Gastrocnemius medialis (tissue), 4 donors: Measurements from ENCODE around the gene SEC24D. TPM values are rescaled to one million over a fixed set of nuclear protein-coding genes. Genes with fewer than 3 reads are reported as not detected.
"Not testable (repeated sequence)": the region's sequence is repeated elsewhere in the genome, so short reads cannot be mapped to it uniquely, and the experiment has no call there.

Source experiments
- ATAC-seq, 2 donors: fragments of 150-250 bp; one replicate each; pipeline ENCODE4 v1.9.1; 2016
- DNase-seq, 2 donors: peaks; one replicate each; pipeline ENCODE4 v3.0.0-alpha.2; 2019
- H3K27ac ChIP-seq, 4 donors: fragments of 200-600 bp; sonication (generic); 1 replicate in 1 of 4; 2 replicates in 3 of 4; pipeline ENCODE4 v1.5.1; 2016 to 2018; ENCODE audit warnings: mild to moderate bottlenecking in 2 of 4, moderate library complexity in 1 of 4
- H3K27me3 ChIP-seq, 3 donors: fragments of 200-600 bp; sonication (generic) in 2 of 3; 1 replicate in 1 of 3; 2 replicates in 2 of 3; pipeline versions ENCODE4 v1.5.1 to v1.6.0; 2016 to 2019; ENCODE audit warnings: mild to moderate bottlenecking in 1 of 3, moderate library complexity in 1 of 3
- H3K36me3 ChIP-seq, 2 donors: fragments of 200-600 bp; sonication (generic) in 1 of 2; one replicate each; pipeline ENCODE4 v1.5.1; 2017 to 2018
- H3K4me1 ChIP-seq, 2 donors: fragments of 200-600 bp; sonication (generic) in 1 of 2; one replicate each; pipeline ENCODE4 v1.5.1; 2016 to 2017; ENCODE audit warnings: mild to moderate bottlenecking in 2 of 2
- H3K4me3 ChIP-seq, 4 donors: fragments of 200-600 bp; sonication (generic) in 3 of 4; 1 replicate in 1 of 4; 2 replicates in 3 of 4; pipeline ENCODE4 v1.5.1; 2016 to 2019; ENCODE audit warnings: mild to moderate bottlenecking in 2 of 4
- H3K9me3 ChIP-seq, 3 donors: fragments of 200-600 bp; sonication (generic) in 2 of 3; 1 replicate in 1 of 3; 2 replicates in 2 of 3; pipeline ENCODE4 v1.5.1; 2016 to 2019
- POLR2A ChIP-seq, 2 donors: fragments of 450-650 bp; IDR thresholded peaks; one replicate each; pipeline ENCODE4 v1.6.1; 2017; ENCODE audit warnings: antibody characterized with exemption in 2 of 2, mild to moderate bottlenecking in 2 of 2, moderate library complexity in 2 of 2
- in situ Hi-C, 4 donors: fragments of 200-750 bp; cut with MboI; loops; one replicate each; pipeline versions ENCODE4 v1.15.0 to v1.8.0; 2017; ENCODE audit warnings: low sequenced_read_pairs in 4 of 4
- intact Hi-C: fragments of 100-400 bp; cut with DNase I; formaldehyde crosslinking; loops from one replicate; pipeline ENCODE4 v1.15.1; 2023; ENCODE audit warnings: low total_unique reads
- total RNA-seq, 4 donors: library from RNA; depleted of rRNA; stranded (reverse); fragments of >200 nt; gene quantifications; one replicate each; pipeline versions ENCODE4 v1.1.0 to v1.2.3, GENCODE V29; 2016
- TF ChIP-seq, protein P1 (sequence below), 5 experiments: fragments of 450-650 bp in 3 of 5; fragments of 200-600 bp in 2 of 5; sonication (generic) in 2 of 5; IDR thresholded peaks in 4 of 5; conservative IDR thresholded peaks in 1 of 5; 1 replicate in 4 of 5; 2 replicates in 1 of 5; pipeline ENCODE4 v1.5.1; 2016 to 2019; ENCODE audit warnings: antibody characterized with exemption in 5 of 5, mild to moderate bottlenecking in 3 of 5, moderate library complexity in 3 of 5

The SEC24D gene
- total RNA-seq, 4 donors from 2014 or later, result 8.9 to 16.2 (median 10.4) TPM

DNA sequence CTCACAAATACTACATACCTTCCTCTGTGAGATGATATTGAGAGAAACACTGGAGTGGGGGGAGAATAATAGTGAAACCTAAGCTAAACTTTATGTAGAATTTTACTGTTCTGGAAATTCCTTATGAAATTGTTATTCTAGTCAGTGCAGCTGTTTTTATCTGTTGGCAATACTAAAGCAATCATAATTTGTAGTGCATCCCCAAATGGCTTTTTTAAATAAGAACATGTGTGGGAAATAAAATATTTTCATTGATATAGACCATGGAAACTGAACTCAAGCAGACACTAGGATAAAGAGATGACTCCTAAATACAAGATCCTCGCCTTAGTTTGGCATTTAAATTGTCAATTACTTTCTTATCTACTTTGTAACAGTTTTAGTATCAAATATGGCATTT is 51.1 kb downstream of the SEC24D start:
- TF ChIP-seq POLR2A (IDR thresholded peaks at IDR 0.05), result no peak
- TF ChIP-seq, protein P1, sequence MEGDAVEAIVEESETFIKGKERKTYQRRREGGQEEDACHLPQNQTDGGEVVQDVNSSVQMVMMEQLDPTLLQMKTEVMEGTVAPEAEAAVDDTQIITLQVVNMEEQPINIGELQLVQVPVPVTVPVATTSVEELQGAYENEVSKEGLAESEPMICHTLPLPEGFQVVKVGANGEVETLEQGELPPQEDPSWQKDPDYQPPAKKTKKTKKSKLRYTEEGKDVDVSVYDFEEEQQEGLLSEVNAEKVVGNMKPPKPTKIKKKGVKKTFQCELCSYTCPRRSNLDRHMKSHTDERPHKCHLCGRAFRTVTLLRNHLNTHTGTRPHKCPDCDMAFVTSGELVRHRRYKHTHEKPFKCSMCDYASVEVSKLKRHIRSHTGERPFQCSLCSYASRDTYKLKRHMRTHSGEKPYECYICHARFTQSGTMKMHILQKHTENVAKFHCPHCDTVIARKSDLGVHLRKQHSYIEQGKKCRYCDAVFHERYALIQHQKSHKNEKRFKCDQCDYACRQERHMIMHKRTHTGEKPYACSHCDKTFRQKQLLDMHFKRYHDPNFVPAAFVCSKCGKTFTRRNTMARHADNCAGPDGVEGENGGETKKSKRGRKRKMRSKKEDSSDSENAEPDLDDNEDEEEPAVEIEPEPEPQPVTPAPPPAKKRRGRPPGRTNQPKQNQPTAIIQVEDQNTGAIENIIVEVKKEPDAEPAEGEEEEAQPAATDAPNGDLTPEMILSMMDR (IDR thresholded peaks at IDR 0.05 in 4 of 5, conservative IDR thresholded peaks at IDR 0.05 in 1 of 5), result no peak
- DNase-seq (no peak), ATAC-seq (no peak)
- intact Hi-C loops (no loop called here), in situ Hi-C loops (no loop called here)
- Histone ChIP-seq H3K27ac (no peak overlapping the region), H3K27me3 (no peaks in the 10 kb centered on the region), H3K4me3 (no peak overlapping the region), H3K36me3 (peaks cover 0 to 4% of the 10 kb centered on the region in 2 donors), H3K9me3 (no peaks in the 10 kb centered on the region), H3K4me1 (no peaks in the 10 kb centered on the region)

GRCh38 chr4:118783887-118784286 is 52.0 kb downstream of the SEC24D start:
- no peak for ATAC-seq
- no peaks in the 10 kb centered on the region for H3K4me1 ChIP-seq
- no peak overlapping the region for H3K27ac ChIP-seq
- in situ Hi-C loops, result no loop called here
- no peaks in the 10 kb centered on the region for H3K27me3 ChIP-seq
- no peak for DNase-seq
- intact Hi-C loops, result no loop called here
- H3K9me3 ChIP-seq, result no peaks in the 10 kb centered on the region
- no peak overlapping the region for H3K4me3 ChIP-seq
- H3K36me3 ChIP-seq, result peaks cover 0 to 4% of the 10 kb centered on the region in 2 donors
- TF ChIP-seq, protein P1 (IDR thresholded peaks at IDR 0.05 in 4 of 5, conservative IDR thresholded peaks at IDR 0.05 in 1 of 5), result no peak
- TF ChIP-seq POLR2A (IDR thresholded peaks at IDR 0.05), result no peak

DNA sequence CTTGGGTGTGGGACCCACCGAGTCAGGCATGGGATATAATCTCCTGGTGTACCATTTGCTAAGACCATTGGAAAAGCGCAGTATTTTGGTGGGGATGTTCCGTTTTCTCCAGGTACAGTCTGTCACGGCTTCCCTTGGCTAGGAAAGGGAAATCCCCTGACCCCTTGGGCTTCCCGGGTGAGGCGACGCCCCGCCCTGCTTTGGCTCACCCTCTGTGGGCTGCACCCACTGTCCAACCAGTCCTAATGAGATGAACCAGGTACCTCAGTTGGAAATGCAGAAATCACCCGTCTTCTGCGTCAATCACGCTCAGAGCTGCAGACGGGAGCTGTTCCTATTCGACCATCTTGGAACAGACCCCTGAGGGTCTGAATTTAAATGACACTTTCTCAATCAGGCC is 53.0 kb downstream of the SEC24D start:
- H3K4me3 ChIP-seq, intact Hi-C loops, H3K27me3 ChIP-seq, H3K9me3 ChIP-seq, H3K36me3 ChIP-seq, H3K4me1 ChIP-seq, ATAC-seq, in situ Hi-C loops, H3K27ac ChIP-seq, DNase-seq: not testable (repeated sequence)

- H3K4me1 ChIP-seq, result peaks cover under 1 to 10% of the 10 kb centered on the region in 2 donors
- H3K4me3 ChIP-seq, intact Hi-C loops, ATAC-seq, H3K27me3 ChIP-seq, H3K27ac ChIP-seq, DNase-seq, H3K36me3 ChIP-seq, H3K9me3 ChIP-seq: not testable (repeated sequence)
- in situ Hi-C loops, result loop anchor here in 2 of 4 donors (10.0 kb wide), 1 partner anchor 117 kb away; no protein-coding TSS in a partner anchor
Observed at GRCh38 chr4:118777649-118778048, 58.3 kb downstream of the SEC24D start.

GRCh38 chr4:118776955-118777640 is 58.8 kb downstream of the SEC24D start:
- in situ Hi-C loops, result loop anchor here in 2 of 4 donors (10.0 kb wide), 1 partner anchor 118 kb away; no protein-coding TSS in a partner anchor
- H3K4me3 ChIP-seq, H3K27me3 ChIP-seq, H3K36me3 ChIP-seq, ATAC-seq, H3K9me3 ChIP-seq, intact Hi-C loops, DNase-seq, H3K27ac ChIP-seq: not testable (repeated sequence)
- peaks cover 6 to 16% of the 10 kb centered on the region in 2 donors for H3K4me1 ChIP-seq

GRCh38 chr4:118776157-118776954 is 59.6 kb downstream of the SEC24D start:
- Histone ChIP-seq H3K27ac (peak overlapping the region in 1 of 4 donors; percentile 14), H3K4me1 (peaks cover 12 to 18% of the 10 kb centered on the region in 2 donors), H3K36me3 (no peaks in the 10 kb centered on the region), H3K27me3 (no peaks in the 10 kb centered on the region), H3K9me3 (no peaks in the 10 kb centered on the region), H3K4me3 (no peak overlapping the region)
- intact Hi-C loops, result no loop called here
- ATAC-seq, result no peak
- DNase-seq, result no peak
- no peak for TF ChIP-seq POLR2A (IDR thresholded peaks at IDR 0.05)
- TF ChIP-seq, protein P1 (IDR thresholded peaks at IDR 0.05 in 4 of 5, conservative IDR thresholded peaks at IDR 0.05 in 1 of 5), result no peak
- in situ Hi-C loops, result loop anchor here in 2 of 4 donors (10.0 kb wide), 1 partner anchor 118 kb away; no protein-coding TSS in a partner anchor
